ENCODE data around the gene TTN.

DNA sequence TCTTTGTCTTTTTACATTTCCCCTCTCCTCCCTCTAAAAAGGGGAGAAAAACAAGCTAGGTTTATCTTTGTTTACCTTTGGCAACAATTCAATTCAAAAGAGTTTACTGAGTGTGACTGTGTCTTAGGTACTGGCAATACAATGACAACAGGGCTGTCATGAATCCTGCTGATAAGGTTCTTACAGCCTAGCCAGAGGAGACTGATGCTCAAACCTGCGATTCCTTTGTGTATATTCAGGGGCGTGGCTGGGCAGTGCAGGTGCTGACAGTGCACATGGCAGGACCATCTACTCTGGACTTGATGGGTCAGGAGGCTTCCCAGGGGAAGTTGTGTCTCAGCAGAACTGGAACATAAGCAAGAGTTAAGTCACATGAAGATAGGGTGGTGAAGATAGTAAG, 23.2 kb upstream of the TTN start:
- TF ChIP-seq, protein P1, sequence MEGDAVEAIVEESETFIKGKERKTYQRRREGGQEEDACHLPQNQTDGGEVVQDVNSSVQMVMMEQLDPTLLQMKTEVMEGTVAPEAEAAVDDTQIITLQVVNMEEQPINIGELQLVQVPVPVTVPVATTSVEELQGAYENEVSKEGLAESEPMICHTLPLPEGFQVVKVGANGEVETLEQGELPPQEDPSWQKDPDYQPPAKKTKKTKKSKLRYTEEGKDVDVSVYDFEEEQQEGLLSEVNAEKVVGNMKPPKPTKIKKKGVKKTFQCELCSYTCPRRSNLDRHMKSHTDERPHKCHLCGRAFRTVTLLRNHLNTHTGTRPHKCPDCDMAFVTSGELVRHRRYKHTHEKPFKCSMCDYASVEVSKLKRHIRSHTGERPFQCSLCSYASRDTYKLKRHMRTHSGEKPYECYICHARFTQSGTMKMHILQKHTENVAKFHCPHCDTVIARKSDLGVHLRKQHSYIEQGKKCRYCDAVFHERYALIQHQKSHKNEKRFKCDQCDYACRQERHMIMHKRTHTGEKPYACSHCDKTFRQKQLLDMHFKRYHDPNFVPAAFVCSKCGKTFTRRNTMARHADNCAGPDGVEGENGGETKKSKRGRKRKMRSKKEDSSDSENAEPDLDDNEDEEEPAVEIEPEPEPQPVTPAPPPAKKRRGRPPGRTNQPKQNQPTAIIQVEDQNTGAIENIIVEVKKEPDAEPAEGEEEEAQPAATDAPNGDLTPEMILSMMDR (IDR thresholded peaks at IDR 0.05; ENCODE audit: low read depth, low read length, missing input control), result no peak
- TF ChIP-seq YY1 (IDR thresholded peaks at IDR 0.05) (no peak), RAD21 (IDR thresholded peaks at IDR 0.05) (no peak), FOXA1 (IDR thresholded peaks at IDR 0.05) (no peak), GABPA (IDR thresholded peaks at IDR 0.05 in 1 of 2, conservative IDR thresholded peaks at IDR 0.05 in 1 of 2) (no peak), TAF1 (conservative IDR thresholded peaks at IDR 0.05) (no peak), NR2F2 (IDR thresholded peaks at IDR 0.05) (no peak), SP1 (IDR thresholded peaks at IDR 0.05) (no peak)
- TF ChIP-seq, protein P2, sequence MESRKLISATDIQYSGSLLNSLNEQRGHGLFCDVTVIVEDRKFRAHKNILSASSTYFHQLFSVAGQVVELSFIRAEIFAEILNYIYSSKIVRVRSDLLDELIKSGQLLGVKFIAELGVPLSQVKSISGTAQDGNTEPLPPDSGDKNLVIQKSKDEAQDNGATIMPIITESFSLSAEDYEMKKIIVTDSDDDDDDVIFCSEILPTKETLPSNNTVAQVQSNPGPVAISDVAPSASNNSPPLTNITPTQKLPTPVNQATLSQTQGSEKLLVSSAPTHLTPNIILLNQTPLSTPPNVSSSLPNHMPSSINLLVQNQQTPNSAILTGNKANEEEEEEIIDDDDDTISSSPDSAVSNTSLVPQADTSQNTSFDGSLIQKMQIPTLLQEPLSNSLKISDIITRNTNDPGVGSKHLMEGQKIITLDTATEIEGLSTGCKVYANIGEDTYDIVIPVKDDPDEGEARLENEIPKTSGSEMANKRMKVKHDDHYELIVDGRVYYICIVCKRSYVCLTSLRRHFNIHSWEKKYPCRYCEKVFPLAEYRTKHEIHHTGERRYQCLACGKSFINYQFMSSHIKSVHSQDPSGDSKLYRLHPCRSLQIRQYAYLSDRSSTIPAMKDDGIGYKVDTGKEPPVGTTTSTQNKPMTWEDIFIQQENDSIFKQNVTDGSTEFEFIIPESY (IDR thresholded peaks at IDR 0.05), result no peak

Data from liver (tissue), 3 donors.